ENCODE results near the gene RAB24.

- TF ChIP-seq, protein P1, sequence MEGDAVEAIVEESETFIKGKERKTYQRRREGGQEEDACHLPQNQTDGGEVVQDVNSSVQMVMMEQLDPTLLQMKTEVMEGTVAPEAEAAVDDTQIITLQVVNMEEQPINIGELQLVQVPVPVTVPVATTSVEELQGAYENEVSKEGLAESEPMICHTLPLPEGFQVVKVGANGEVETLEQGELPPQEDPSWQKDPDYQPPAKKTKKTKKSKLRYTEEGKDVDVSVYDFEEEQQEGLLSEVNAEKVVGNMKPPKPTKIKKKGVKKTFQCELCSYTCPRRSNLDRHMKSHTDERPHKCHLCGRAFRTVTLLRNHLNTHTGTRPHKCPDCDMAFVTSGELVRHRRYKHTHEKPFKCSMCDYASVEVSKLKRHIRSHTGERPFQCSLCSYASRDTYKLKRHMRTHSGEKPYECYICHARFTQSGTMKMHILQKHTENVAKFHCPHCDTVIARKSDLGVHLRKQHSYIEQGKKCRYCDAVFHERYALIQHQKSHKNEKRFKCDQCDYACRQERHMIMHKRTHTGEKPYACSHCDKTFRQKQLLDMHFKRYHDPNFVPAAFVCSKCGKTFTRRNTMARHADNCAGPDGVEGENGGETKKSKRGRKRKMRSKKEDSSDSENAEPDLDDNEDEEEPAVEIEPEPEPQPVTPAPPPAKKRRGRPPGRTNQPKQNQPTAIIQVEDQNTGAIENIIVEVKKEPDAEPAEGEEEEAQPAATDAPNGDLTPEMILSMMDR (IDR thresholded peaks at IDR 0.05) = no peak
- no peak for TF ChIP-seq POLR2A (IDR thresholded peaks at IDR 0.05)
- TF ChIP-seq POLR2AphosphoS5 (IDR thresholded peaks at IDR 0.05) = no peak
These were observed 33.5 kb downstream of the RAB24 start for GRCh38 chr5:177269976-177270375.
